Islet of Langerhans (tissue), 1 donor: ENCODE measurements around the gene SGCG.

Source experiments
- FAIRE-seq: peaks from one replicate; lab custom pipeline; 2011; peaks lifted over from hg19 to GRCh38; lab: Jason Lieb, UNC

The SGCG gene

DNA sequence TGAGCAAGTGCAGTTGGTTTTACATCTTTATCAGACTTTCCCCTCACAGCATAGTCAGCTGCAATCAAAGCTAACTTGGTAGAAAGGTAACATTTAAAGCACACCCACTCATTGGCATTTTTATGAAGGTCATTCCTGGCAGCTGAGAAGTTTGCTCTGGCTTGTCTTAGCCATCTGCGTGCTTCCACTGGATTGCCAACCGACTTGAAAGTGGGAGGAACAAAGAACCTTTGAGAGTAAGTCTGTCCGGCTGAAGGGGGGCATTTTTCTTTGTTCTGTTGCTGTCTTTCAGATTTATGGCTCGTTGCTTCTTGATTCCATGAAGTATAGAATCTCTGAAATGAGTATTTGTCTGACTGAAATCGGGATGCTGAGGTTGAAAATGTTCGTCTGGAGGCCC, 149.6 kb downstream of the SGCG start:
- FAIRE-seq, result no peak

DNA sequence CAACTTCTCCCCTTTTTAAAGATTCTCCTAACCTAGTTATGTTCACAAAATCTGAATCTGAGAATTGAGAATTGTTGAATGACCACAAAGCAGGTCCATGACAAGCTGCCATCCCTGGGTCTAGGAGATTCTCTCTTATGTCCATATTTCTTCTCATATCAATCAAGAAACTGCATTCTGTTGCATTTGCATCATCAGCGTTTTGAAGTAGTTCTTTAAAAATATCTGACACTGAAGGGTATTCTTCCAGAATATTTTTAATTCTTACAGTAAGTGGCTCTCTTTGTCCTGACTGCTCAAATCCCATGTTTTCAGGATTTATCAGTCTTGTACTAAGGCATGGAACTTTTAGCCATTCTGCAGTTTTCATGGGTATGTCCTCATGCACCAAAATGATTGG, 158.4 kb downstream of the SGCG start:
- FAIRE-seq, result no peak

DNA sequence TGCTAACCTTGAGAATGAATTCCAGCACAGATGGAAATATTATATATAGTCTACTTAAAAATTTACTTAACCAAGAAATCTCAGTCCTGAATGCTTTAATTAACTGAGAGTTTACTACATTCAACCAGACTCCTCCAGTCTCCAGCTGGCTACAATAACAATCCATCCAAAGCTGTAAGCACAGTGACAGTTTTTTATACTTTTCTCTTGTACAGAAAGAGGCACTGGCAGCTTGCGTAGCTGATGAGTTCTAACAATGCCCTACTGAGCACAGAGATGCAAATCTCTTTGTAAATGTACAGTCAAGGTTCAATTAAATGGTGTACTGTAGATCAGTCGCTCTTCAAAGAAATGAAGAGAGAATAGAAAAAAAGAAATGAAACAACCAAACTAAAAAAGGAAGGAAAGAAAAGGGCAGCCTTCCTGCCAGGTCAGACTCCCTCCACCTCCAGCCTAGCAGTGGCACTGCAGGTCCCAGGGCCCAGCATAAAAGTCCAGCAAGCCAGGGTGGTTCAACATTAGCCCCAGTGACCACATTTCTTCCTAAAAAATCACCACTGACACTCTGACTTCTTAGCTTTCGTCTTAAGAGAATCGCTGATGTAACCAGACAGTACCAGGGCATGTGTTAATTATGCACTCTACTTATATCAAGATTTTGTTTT, 164.3 kb downstream of the SGCG start:
- FAIRE-seq, result no peak

DNA sequence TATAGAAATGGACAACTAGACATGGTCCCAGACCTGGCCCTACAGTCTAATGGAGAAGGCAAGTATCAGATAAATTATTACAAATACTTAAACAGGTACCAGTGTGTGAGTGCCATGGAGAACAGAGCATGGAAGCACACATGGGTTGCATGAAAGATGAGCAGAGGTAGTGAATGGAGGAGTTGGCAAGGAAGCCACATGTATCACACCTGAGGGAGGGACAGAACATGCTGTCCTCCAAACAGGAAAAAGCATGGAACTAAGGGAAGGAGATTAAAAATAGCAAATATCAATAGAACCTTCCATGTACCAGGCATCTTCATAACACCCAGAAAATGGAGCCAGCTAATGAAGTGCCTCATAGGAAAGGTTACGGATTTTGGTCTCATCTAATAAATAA, 166.8 kb downstream of the SGCG start:
- no peak for FAIRE-seq

DNA sequence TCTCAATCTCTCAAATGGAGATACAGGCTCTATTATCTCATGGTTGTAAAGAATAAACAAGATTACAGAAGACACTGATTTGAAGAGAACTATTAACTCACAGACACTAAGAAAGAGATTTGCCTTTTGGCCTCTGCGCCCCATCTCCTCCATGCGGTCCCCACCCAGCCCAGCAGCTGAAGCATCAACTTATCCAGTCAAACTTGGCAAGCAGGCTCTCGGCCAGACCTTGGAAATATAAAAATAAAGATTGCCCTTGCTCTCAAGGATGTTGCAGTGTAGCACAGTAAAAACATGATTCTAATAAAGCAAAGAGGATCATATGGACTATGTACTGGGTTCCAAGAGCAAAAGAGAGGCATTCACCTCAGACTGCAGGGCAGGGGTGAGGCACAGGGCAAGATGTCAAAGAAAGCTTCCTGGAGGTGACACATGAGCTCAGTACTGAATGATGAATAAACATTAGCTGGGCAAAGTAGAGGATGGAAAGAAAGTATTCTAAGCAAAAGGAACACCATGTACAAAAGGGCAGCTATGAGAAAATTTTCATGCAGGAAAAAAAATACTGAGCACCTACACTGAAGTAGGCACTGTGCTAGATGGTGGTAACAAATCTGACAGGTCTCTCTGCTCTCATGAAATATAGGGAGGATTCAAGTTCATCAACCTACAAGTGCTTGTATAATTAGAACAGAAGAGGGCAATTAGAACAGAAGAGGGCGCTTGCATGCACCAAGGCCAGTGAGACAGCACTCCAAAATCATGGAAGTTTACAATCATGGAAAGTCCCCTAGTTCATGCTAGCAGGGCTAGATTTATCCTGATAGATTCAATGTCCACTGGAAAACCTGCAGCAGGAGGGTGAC, 167.7 kb downstream of the SGCG start:
- no peak for FAIRE-seq

DNA sequence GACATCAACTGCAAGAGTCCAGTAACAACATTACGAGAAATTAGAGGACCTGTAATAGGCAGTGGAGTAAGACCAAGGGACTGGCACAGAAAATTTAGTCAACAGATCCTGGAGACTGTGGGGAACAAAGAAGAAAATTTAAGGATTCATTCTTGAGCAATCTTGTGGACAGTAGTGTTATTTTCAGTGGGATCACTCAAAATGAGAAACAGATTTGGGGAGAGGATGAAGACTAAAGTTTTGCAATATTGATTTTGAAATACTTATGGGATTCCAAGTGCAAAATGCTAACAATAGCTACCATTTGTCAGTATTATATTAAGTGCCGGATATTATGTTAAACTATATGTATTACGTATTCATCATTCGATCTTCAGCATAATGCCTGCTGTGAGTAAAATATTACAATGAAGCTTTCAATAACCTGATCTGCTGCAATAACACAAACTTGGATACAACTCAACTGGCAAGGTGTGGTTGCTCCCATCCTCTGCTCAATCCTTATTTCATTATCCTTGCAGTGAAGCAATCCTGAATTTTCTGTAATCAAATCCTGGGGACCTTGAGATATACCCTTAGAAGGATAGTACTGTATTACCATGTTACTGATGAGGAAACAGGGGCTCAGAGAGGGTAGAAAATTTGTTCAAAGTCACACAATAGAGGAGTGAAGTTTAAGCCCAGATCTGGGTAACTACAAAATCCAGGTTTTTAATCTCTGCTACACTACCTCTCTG, 168.6 kb downstream of the SGCG start:
- FAIRE-seq, result no peak

DNA sequence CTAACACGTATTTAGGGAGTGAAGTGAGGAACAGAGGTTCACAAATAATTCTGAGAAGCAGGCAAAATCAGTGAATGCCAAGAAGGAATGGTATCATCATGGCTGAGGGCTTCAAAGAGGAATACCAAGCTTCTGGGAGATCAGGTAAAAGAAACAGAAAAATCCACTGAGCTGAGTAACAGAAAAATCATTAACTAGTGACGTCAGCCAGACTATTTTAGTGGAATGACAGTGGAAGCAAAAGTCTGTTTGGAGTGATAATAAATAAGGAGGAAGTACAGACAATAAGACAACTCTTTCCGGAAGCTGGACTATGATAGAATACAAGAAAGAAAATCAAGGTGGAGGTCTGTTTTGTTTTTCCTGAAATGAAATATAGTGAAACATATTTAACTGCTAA, 169.2 kb downstream of the SGCG start:
- peak; percentile 93 for FAIRE-seq

DNA sequence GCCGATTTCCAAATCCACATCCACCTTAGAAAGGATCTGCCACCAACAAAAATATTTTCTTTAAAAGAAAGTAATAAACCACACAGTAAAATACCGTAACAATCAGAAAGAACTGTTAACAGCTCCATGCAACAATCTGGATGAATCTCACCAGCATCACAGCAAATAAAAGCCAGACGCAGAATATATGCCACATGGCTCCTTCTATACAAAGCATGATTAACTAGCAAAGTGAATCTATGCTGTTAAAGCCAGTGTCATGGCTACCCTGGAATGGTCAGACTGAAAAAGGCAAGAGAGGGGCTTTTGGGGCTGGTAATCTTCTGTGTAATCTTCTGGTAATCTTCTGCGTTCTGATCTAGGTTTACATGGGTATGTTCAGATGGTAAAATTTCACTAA, 171.4 kb downstream of the SGCG start:
- no peak for FAIRE-seq

DNA sequence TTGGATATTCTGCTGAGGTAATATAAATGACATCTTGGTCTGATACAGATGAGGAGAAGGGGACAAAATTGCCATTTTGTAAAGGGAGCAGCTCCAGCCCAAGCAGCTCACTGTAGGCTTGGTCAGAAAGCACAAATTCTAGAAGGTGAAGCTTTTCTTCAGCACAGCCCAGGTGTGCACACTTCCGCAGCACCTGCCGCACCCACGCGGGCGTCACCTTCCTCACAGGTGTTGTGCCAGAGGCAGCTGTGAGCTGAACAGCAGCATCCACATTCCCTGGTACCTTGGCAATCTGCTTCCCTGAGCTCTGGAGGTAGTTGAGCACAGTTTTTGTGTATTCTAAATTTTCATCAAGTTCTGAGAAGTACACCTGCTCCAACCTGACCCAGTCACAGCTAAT, 173.7 kb downstream of the SGCG start:
- FAIRE-seq, result no peak

DNA sequence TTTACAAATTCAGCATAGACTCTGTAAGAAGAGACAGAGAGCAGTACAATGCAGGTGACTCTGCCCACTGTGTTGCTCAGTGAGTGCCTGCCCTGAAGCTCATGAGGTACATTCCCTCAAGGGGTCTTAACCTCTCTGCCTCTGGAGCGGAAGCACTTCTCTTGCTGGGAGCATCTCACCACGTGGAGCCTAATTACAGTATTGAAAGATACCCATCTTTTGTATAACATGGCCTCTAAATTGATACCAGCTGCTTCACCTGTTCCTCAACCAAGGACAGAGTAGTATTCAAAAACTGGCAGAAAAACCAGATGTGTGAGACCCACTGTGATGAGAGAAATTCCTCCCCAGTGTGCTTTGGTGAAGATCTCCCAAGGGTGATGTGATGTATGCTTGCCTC, 175.6 kb downstream of the SGCG start:
- no peak for FAIRE-seq

DNA sequence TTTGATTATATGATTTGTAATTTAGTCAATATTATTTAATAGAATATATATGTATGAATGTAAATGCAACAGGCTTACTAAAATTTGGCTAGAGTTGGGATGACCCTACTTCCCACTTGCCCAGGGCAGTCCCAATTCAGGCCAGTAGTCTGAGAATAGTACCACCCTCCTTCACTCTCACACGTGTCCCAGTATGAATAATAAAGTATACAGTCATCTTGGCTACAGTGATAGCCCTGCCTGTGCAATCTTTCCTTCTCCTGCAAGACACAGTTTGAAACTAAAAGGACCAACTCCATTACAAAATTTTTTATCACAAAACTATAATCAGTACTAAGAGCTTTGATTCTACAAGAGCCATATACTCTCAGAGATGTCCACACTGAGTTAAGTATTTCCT, 176.6 kb downstream of the SGCG start:
- no peak for FAIRE-seq

DNA sequence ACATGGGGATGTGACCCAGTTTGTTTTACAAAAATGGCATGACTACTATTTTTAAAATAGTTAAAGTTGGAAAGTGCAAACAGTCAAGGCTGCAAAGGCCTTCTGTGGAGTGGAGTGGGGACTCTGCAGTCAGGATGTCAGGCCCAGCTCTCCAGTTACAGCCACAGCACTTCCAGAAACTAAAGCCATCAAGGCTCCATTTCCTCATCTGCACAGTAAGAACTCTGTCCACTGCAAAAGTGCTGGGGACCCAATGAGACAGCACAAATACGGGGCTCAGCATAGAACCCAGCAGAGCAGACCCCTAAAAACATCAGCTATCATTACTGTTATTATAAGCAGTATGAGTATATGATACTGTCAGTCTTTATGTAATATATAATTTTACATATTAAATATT, 179.1 kb downstream of the SGCG start:
- no peak for FAIRE-seq

DNA sequence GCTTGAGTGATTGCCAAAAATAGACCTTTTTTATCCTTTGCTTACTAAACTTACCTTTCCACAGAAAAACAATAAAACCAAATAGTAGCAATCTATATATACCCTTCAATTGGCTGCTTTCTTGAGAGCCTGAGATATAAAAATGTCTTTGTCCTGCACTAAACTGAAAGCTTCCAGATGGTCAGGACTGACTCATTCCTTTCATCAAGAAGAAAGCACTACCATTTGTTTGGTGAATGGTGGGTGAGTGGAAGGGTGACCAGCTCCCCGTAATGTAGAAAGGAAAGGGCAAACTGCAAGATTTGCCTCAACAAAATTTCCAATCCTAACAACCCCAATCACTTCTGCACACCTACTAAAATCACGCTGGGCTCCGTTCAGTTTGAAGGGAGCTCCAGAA, 184.9 kb downstream of the SGCG start:
- no peak for FAIRE-seq

DNA sequence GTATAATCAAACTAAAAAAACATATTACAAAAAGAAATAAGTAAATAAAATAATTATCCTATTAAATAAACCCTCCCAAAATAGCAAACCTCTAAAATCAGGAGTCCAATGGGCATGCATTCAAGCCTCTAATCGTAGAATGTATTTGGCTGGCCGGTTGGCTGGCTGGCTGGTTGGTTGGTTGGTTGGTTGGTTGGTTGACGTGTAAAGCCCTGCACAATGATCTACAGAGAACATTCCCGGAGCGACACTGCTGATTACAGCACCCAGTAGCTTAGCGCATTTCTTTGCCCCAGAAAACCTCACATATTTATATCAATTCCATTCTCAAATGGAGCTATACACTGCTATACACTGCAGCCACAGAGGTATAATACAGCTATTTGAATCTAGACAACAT, 187.1 kb downstream of the SGCG start:
- no peak for FAIRE-seq

DNA sequence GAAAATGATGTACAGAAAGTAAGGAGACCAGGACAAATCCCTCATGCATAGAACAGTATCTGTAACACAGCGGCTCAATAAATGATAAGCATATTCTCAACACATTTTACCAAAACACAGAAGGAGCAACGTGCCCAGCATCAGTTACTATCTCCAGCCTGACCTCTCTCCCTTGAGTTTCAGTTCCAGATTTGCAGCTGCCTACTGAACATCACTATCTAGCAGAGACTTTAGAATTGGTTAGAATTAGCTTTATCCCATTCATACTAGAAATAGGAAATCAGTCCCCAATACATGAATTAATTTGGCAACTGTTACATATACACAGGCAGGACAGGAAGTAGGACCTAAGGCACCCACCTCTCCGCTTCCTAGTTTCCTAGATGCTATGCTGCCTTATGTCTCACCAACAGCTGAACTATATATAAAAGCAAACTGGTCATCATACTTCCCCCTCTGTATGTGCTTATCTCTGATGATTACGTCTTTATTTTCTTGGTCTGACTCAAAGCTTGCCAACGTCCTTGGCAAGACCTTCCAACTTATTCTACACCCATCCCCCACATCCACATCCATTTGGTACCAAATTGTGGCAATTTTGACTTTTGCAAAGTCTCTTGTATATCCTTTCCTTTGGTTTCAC, 191.6 kb downstream of the SGCG start:
- FAIRE-seq, result no peak
